HG02840 (cell line): Measurements from ENCODE around the gene GPC5.
"Not testable (repeated sequence)": the region's sequence is repeated elsewhere in the genome, so short reads cannot be mapped to it uniquely, and the experiment has no call there.

Experiments
- ATAC-seq: cut with Tn5 transposase; IDR thresholded peaks from one replicate; pipeline ENCODE4 v1.9.1; 2021; ENCODE audit warnings: mild to moderate bottlenecking, moderate library complexity, moderate number of reproducible peaks; ENCODE audit not compliant: unreplicated experiment, low FRiP score

The GPC5 gene

GRCh38 chr13:91639330-91639729 is 240.9 kb downstream of the GPC5 start:
- no peak for ATAC-seq

- ATAC-seq, result no peak
Observed at GRCh38 chr13:91643394-91643793, 245.0 kb downstream of the GPC5 start.

- ATAC-seq, result no peak
Observed at GRCh38 chr13:91644806-91645205, 246.4 kb downstream of the GPC5 start.

- no peak for ATAC-seq
Observed at GRCh38 chr13:91647361-91647990, 249.1 kb downstream of the GPC5 start.

- ATAC-seq, result no peak
Observed at GRCh38 chr13:91648012-91648411, 249.6 kb downstream of the GPC5 start.

GRCh38 chr13:91649456-91649855 is 251.0 kb downstream of the GPC5 start:
- ATAC-seq, result no peak

GRCh38 chr13:91652404-91653301 is 254.2 kb downstream of the GPC5 start:
- ATAC-seq, result no peak

GRCh38 chr13:91655731-91656130 is 257.3 kb downstream of the GPC5 start:
- no peak for ATAC-seq

GRCh38 chr13:91657283-91657682 is 258.9 kb downstream of the GPC5 start:
- ATAC-seq, result no peak

GRCh38 chr13:91659256-91660075 is 261.0 kb downstream of the GPC5 start:
- no peak for ATAC-seq

GRCh38 chr13:91660076-91660415 is 261.6 kb downstream of the GPC5 start:
- no peak for ATAC-seq

- ATAC-seq, result no peak
Observed at GRCh38 chr13:91661692-91662490, 263.5 kb downstream of the GPC5 start.

- no peak for ATAC-seq
Observed at GRCh38 chr13:91664039-91664438, 265.6 kb downstream of the GPC5 start.

GRCh38 chr13:91667486-91667885 is 269.1 kb downstream of the GPC5 start:
- ATAC-seq, result no peak

- no peak for ATAC-seq
Observed at GRCh38 chr13:91668866-91669495, 270.6 kb downstream of the GPC5 start.

- not testable (repeated sequence) for ATAC-seq
Observed at GRCh38 chr13:91674347-91674746, 275.9 kb downstream of the GPC5 start.

GRCh38 chr13:91684746-91685145 is 286.3 kb downstream of the GPC5 start:
- ATAC-seq, result no peak

GRCh38 chr13:91690944-91691343 is 292.5 kb downstream of the GPC5 start:
- ATAC-seq, result no peak

GRCh38 chr13:91693466-91693865 is 295.0 kb downstream of the GPC5 start:
- no peak for ATAC-seq

GRCh38 chr13:91698308-91698707 is 299.9 kb downstream of the GPC5 start:
- no peak for ATAC-seq
